ENCODE data around the gene PIK3C3.
"Not testable (repeated sequence)": the region's sequence is repeated elsewhere in the genome, so short reads cannot be mapped to it uniquely, and the experiment has no call there.

PIK3C3 gene

GRCh38 chr18:42025974-42026625, 71.1 kb downstream of the PIK3C3 start:
- no peak for DNase-seq

DNA sequence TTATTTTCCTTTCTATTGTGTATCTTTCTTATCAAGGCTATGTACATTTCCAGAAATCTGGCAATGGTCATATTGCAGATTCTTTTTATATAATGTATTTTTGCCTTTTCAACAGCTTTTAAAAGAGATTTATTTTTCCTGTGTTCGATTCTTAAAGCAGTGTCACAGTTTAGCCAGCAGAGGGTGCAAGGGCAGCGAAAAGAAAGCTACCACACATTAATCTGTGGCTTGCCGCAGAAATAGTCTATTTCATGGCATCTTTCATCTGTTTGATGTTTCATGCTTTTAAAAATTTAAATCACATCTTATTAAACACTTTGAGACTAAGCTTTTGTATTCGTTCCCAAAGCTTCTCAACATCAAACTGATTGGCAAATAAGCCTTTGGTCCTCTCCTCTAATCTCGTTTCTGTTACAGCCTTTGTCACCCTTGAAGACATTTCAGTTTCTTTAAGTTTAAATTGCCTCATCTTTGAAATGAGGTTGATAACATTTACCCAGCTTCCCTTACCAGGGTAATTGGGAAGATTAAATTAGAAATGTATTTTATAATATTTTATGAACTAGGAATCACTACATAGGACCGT, 73.3 kb downstream of the PIK3C3 start:
- DNase-seq = peak; percentile 33

- no peak for DNase-seq
Measured at GRCh38 chr18:42029092-42029491, 74.1 kb downstream of the PIK3C3 start.

GRCh38 chr18:42030586-42031182, 75.7 kb downstream of the PIK3C3 start:
- peak; percentile 24 for DNase-seq

DNA sequence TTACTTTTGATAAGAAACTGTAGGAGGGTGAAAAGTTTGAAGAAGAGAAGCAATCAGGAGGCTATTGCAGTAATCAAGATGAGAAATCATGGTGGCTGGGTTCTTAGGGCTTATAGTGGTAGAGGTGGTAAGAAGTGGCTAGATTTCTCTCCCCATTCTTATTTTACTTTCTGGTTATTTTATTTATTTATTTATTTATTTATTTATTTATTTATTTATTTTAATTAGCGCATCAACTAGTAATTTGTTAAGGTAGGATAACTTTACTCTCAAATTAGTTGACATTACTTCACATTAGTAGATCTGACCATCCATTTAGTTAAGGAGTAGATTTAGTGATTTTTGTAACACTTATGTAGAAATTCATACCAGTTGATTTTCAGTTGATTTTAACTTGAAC, 77.4 kb downstream of the PIK3C3 start:
- no peak for DNase-seq

GRCh38 chr18:42033137-42033810, 78.2 kb downstream of the PIK3C3 start:
- DNase-seq = no peak

DNA sequence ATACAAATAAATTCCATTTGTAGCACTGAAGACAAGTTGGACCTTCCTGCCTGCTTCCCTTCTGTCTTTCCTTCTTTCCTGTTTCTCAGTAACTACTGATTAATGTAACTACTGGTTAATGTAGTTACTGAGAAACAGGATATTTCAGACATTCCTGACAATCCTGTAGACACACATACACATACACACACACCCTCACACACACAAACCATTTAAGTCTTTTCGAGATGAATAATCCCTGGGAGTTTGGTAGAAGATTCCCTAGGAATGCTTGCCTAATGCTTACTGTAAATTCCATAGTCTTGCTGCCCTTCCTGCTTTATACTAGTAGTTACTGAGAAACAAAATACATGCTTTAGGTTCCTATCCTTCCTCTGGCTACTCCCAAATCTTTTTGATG, 83.9 kb downstream of the PIK3C3 start:
- DNase-seq = no peak

DNA sequence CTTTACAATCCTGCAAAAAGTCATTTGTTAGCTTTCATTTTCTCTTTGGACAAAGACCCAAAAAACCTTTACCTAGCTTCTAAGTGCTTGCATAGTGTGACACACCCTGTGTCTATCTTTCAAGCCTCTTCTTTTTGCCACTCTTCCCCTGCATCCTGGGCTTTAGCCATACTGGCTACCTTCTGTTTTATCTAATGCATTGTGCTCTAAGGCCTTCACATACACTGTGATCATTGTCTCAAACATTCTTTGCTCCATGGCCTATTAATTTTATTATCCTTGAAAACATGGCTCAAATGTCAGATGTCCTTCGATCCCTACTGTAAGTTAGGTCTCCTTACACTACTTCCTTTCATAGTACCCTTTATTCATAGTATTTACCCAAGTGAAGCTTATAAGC, 84.4 kb downstream of the PIK3C3 start:
- no peak for DNase-seq

DNA sequence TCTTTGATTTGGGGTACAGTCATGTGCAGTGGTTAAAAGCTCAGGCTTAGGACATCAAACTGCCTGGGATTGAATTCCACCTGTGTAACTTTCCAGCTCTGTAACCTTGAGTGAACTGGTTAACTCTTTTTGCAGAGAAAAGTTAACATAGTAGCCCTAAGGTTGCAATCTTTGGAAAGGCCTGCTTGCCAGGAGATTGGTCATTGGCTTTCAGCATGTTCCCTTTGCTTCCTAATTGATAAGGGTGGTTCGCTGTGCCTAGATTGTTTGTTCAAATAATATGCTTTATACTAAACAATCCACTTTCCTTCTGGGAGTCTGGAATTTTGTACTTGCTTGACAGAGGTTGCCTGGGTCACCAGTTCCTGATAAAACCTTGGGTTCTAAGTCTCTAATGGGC, 86.8 kb downstream of the PIK3C3 start:
- DNase-seq = no peak

GRCh38 chr18:42045346-42045745, 90.3 kb downstream of the PIK3C3 start:
- no peak for DNase-seq

DNA sequence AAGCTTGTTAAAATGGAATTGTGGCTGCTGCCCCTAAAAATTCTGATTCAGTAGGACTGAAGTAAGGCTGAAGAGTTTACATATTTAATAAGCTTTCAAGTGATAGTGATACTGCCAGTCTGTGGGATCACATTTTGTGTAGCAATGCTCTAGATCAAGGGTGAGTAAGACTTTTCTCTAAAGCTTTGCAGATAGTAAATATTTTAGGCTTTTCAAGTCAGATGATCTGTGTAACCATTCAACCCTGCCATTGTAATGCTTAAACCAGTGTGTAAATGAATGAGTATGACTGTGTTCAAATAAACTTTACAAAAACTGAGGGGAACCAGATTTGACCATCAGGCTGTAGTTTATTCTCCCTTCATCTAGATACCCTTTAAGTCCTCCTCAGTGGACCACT, 92.7 kb downstream of the PIK3C3 start:
- no peak for DNase-seq

DNA sequence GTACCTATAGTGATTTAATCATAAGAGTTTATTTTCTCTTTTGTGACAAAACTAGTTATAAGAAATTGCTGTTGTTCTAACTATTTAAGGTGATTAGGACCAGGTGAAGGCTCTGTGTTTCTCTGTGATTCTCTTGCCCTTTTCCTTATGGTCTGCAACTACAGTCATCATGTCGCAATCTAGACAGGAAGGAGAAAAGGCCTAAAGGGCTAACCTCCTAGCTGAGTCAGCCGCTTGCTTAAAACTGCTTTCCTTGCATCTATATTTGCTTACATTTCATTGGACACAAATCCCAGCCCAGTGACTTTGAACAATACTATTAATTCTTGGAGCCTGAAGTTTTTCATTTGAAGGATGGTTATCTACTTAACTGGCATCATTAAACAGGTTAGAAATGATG, 93.1 kb downstream of the PIK3C3 start:
- no peak for DNase-seq

- DNase-seq = not testable (repeated sequence)
Measured at GRCh38 chr18:42049536-42049935, 94.5 kb downstream of the PIK3C3 start.

GRCh38 chr18:42051411-42051810, 96.4 kb downstream of the PIK3C3 start:
- DNase-seq = no peak

- peak; percentile 20 for DNase-seq
Measured at GRCh38 chr18:42052122-42052708, 97.2 kb downstream of the PIK3C3 start.

GRCh38 chr18:42053188-42053781, 98.3 kb downstream of the PIK3C3 start:
- DNase-seq = peak; percentile 70

DNA sequence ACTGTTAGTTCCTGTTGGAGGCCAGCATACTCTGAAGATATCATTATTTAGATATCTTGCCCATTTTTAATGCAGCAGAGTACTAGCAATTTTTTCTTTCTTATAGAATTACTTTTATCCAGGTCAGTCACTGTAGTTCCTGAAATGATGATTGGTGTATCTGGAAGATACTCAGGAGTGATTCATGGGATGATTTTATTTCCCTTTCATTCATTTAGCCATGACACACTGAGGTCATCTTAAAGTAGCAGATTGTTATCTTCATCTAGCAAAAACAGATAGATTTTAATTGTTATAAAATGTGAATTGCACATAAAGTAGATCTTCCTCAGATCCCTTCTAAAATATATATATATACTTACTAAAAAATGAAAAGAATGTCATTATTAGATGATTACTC, 109.1 kb downstream of the PIK3C3 start:
- no peak for DNase-seq

- DNase-seq = no peak
Measured at GRCh38 chr18:42067518-42067917, 112.5 kb downstream of the PIK3C3 start.

DNA sequence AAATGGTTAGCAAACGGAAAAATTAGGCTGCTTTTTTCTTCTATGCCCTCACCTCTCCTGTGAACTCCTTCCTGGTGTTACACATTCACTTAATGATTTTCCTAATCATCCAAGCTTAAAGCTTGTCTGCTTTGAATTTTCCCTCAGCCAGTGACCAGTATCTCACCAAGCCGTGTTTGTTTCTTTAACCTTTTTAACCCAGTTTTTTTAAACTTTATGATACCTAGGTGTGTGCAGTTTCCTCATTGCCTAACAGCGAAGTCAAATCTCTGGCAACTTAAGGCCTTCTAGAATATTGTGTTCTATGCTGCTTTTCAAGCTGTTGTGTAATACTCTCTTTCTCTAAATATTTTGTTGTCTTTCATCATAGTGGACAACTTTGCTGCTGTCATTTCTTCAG, 113.0 kb downstream of the PIK3C3 start:
- no peak for DNase-seq

DNA sequence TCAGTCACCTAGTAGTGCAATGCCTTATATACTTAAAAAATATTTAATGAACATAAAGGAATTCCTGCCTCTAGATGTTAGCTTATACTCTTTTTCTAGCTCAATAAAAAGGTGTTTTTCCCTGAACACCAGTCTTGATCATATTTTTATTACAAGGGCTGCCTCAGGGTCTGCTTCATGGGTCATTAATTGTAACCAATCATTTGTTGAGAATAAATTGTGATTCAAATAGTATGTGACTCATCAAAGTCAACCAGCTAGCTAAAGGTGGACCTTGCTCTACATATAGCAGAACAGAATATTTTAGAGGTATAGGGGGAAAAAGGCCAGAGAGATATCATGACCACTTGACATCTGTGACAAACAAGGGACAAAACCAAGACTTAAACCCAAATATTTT, 114.0 kb downstream of the PIK3C3 start:
- no peak for DNase-seq

DNA sequence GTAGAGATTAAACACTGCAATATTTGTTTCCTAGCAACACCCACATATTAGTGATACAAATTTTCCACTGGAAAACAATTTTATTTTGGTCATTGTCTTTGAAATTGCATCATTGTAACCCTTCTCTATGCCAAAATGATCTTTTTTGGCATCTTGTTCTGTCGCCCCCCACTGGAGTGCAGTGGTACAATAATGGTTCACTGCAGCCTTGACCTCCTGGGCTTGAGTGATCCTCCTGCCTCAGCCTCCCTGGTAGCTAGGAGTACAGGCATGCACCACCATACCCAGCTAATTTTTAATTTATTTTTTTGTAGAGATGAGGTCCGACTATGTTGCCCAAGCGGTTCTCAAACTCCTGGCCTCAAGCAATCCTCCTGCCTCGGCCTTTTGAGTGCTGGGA, 117.4 kb downstream of the PIK3C3 start:
- no peak for DNase-seq

GRCh38 chr18:42074704-42075103, 119.7 kb downstream of the PIK3C3 start:
- DNase-seq = no peak

DNA sequence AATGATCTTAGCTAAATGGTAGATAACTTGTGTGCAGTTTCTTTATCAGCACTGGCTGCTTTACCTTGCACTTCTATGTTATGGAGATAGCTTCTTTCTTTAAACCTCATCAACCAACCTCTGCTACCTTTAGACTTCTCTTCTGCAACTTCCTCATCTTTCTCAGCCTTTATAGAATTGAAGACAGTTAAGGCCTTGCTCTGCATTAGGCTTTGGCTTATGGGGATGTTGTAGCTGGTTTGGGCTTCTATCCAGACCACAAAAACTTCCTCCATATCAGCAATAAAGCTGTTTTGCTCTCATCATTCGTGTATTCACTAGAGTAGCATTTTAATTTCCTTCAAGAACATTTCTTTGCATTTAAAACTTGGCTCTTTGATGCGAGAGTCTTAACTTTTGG, 123.7 kb downstream of the PIK3C3 start:
- no peak for DNase-seq
